Measurements from ENCODE around the gene ALOX5.
"Not testable (repeated sequence)": the region's sequence is repeated elsewhere in the genome, so short reads cannot be mapped to it uniquely, and the experiment has no call there.

The ALOX5 gene

DNA sequence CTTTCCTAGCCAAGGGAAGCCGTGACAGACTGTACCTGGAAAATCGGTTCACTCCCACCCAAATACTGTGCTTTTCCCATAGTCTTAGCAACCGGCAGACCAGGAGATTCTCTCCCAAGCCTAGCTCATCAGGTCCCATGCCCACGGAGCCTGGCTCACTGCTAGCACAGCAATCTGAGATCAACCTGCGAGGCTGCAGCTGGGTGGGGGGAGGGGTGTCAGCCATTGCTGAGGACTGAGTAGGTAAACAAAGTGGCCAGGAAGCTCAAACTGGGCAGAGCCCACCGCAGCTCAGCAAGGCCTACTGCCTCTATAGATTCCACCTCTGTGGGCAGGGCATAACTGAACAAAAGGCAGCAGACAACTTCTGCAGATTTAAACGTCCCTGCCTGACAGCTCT is 15.1 kb upstream of the ALOX5 start:
- not testable (repeated sequence) for H3K27me3 ChIP-seq (ENCODE audit: insufficient read depth, low read length); H3K36me3 ChIP-seq (ENCODE audit: insufficient read depth, low read depth, low read length); H3K4me1 ChIP-seq (ENCODE audit: insufficient read depth, low read length); H3K27ac ChIP-seq (ENCODE audit: low read length); H3K9ac ChIP-seq (ENCODE audit: low read depth, low read length); H3K4me3 ChIP-seq (ENCODE audit: low read length); H3K9me3 ChIP-seq (ENCODE audit: insufficient read depth, low read depth, low read length)

DNA sequence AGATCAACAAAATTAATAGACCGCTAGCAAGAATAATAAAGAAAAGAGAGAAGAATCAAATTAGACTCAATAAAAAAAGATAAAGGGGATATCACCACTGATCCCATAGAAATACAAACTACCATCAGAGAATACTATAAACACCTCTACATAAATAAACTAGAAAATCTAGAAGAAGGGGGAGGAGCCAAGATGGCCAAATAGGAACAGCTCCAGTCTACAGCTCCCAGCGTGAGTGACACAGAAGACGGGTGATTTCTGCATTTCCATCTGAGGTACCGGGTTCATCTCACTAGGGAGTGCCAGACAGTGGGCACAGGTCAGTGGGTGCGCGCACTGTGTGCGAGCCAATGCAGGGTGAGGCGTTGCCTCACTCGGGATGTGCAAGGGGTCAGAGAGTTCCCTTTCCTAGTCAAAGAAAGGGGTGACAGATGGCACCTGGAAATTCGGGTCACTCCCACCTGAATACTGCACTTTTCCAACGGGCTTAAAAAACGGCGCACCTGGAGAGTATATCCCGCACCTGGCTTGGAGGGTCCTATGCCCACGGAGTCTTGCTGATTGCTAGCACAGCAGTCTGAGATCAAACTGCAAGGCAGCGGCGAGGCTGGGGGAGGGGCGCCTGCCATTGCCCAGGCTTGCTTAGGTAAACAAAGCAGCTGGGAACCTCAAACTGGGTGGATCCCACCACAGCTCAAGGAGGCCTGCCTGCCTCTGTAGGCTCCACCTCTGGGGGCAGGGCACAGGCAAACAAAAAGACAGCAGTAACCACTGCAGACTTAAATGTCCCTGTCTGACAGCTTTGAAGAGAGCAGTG is 11.8 kb upstream of the ALOX5 start:
- H3K9me3 ChIP-seq (ENCODE audit: insufficient read depth, low read depth, low read length); H3K4me1 ChIP-seq (ENCODE audit: insufficient read depth, low read length); H3K36me3 ChIP-seq (ENCODE audit: insufficient read depth, low read depth, low read length); H3K27me3 ChIP-seq (ENCODE audit: insufficient read depth, low read length); H3K27ac ChIP-seq (ENCODE audit: low read length); H3K9ac ChIP-seq (ENCODE audit: low read depth, low read length): not testable (repeated sequence)
- peak overlapping the region; percentile 63; the same call in 1 of the 2 replicates for H3K4me3 ChIP-seq (ENCODE audit: low read length)

DNA sequence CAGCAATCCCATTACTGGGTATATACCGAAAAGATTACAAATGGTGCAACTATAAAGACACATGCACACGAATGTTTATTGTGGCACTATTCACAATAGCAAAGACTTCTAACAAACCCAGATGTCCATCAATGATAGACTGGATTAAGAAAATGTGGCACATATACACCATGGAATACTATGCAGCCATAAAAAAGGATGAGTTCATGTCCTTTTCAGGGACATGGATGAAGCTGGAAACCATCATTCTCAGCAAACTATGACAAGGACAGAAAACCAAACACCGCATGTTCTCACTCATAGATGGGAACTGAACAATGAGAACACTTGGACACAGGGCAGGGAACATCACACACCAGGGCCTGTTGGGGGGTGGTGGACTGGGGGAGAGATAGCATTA is 6.4 kb upstream of the ALOX5 start:
- not testable (repeated sequence) for H3K9me3 ChIP-seq (ENCODE audit: insufficient read depth, low read depth, low read length); H3K4me3 ChIP-seq (ENCODE audit: low read length); H3K27ac ChIP-seq (ENCODE audit: low read length); H3K4me1 ChIP-seq (ENCODE audit: insufficient read depth, low read length); H3K36me3 ChIP-seq (ENCODE audit: insufficient read depth, low read depth, low read length); H3K9ac ChIP-seq (ENCODE audit: low read depth, low read length)
- H3K27me3 ChIP-seq (ENCODE audit: insufficient read depth, low read length), result peaks cover 28% of the 10 kb centered on the region

DNA sequence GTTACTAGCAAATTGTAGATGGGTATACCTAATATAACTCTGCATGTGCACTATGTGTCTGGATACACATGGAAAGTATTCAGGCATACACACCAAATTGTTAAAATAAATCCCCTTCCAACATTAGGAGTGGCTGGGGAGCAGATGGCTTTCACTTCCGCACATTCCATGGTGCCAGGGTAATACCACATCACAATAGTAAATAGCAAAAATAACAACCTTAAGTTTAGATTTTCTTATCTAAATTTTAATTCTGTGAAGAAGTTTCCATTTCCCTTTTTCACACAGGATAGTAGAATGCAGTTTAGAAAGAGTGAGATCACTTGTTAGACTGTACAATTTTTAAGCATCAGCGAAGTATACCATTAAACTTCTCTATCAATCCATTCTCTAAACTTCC is 5.8 kb upstream of the ALOX5 start:
- Histone ChIP-seq H3K9me3 (ENCODE audit: insufficient read depth, low read depth, low read length) (no peaks in the 10 kb centered on the region), H3K27me3 (ENCODE audit: insufficient read depth, low read length) (peaks cover 34% of the 10 kb centered on the region), H3K36me3 (ENCODE audit: insufficient read depth, low read depth, low read length) (no peaks in the 10 kb centered on the region), H3K9ac (ENCODE audit: low read depth, low read length) (no peak overlapping the region), H3K27ac (ENCODE audit: low read length) (no peak overlapping the region), H3K4me3 (ENCODE audit: low read length) (no peak overlapping the region), H3K4me1 (ENCODE audit: insufficient read depth, low read length) (no peaks in the 10 kb centered on the region)

DNA sequence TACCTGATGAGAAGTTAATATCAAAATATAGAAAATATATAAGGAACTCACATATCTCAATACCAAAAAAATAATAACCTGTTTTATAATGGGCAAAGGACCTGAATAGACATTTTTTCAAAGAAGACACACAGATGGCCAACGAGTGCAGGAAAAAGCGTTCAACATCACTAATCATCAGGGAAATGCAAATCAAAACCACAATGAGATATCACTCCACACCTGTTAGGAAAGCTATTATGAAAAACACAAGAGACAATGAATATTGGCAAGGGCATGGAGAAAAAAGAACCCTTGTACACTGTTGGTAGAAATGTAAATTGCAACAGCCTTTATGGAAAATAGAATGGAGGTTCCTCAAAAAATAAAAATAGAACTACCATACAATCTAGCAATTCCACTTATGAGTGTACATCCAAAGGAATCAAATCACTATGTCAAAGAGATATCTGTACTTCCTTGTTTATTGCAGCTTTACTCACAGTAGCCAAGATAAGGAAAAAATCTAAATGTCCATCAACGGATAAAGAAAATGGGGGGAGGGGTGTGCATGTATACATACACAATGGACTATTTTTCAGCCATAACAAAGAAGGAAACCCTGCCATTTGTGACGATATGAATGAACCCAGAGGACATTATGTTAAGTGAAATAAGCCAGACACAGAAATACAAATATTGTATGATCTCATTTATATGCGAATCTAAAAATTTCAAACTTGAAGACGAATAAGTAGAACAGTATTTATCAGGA is 3.6 kb upstream of the ALOX5 start:
- Histone ChIP-seq H3K9ac (ENCODE audit: low read depth, low read length) (no peak overlapping the region), H3K9me3 (ENCODE audit: insufficient read depth, low read depth, low read length) (no peaks in the 10 kb centered on the region), H3K27ac (ENCODE audit: low read length) (no peak overlapping the region), H3K27me3 (ENCODE audit: insufficient read depth, low read length) (peaks cover 55% of the 10 kb centered on the region), H3K4me3 (ENCODE audit: low read length) (no peak overlapping the region), H3K36me3 (ENCODE audit: insufficient read depth, low read depth, low read length) (no peaks in the 10 kb centered on the region), H3K4me1 (ENCODE audit: insufficient read depth, low read length) (no peaks in the 10 kb centered on the region)

DNA sequence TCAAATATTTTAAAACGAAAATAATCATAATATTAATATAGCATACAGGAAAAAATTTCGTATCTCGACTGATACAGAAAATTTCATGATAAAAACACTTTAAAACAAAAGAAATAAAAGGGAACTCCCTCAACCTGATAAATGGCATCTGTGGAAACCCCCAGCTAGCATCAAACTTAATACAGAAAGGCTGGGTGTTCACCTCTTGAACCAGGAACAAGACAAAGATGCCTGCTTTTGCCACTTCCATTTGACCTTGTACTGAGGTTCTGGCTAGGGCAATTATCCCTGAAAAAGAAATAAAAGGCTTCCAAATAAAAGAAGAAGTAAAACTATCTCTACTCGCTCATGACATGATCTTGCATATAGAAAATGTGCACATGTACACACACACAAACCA is 2.5 kb upstream of the ALOX5 start:
- H3K9me3 ChIP-seq (ENCODE audit: insufficient read depth, low read depth, low read length), result no peaks in the 10 kb centered on the region
- H3K27me3 ChIP-seq (ENCODE audit: insufficient read depth, low read length), result peaks cover 61% of the 10 kb centered on the region
- no peaks in the 10 kb centered on the region for H3K36me3 ChIP-seq (ENCODE audit: insufficient read depth, low read depth, low read length)
- H3K4me3 ChIP-seq (ENCODE audit: low read length), result no peak overlapping the region
- no peak overlapping the region for H3K9ac ChIP-seq (ENCODE audit: low read depth, low read length)
- H3K4me1 ChIP-seq (ENCODE audit: insufficient read depth, low read length), result 0 out of 2 replicates have a peak, but pooled peaks cover 2% of the 10 kb centered on the region
- no peak overlapping the region for H3K27ac ChIP-seq (ENCODE audit: low read length)

DNA sequence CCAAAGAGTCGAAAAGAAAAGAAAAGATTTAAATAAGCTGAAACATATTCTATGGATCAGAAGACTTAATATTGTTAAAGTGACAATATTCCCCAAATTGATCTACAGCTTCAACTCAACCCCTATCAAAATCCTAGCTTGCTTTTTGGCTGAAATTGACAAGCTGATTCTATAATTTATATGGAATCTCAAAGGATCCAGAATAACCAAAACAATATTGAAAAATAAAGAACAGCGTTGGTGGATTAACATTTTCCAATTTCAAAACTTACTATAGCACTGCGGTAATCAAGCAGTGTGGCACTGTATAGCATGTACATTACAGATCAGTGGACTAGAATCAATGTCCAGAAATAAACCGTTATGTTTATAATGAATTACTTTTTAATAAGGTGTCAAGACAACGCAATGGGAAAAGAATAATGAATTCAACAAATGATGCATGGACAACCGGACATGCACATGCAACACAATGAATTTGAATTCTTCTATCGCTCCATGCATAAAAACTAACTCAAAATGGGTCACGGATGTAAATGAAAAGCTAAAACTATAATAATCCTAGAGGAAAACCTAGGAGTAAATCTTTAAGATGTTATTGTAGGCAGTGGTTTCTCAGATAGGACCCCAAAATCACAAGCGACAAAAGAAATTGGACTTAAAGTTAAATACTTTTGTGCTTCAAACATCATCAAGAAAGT is 1.6 kb upstream of the ALOX5 start:
- Histone ChIP-seq H3K9me3 (ENCODE audit: insufficient read depth, low read depth, low read length) (no peaks in the 10 kb centered on the region), H3K4me3 (ENCODE audit: low read length) (no peak overlapping the region), H3K9ac (ENCODE audit: low read depth, low read length) (no peak overlapping the region), H3K36me3 (ENCODE audit: insufficient read depth, low read depth, low read length) (no peaks in the 10 kb centered on the region), H3K27me3 (ENCODE audit: insufficient read depth, low read length) (peaks cover 65% of the 10 kb centered on the region), H3K27ac (ENCODE audit: low read length) (no peak overlapping the region), H3K4me1 (ENCODE audit: insufficient read depth, low read length) (0 out of 2 replicates have a peak, but pooled peaks cover 3% of the 10 kb centered on the region)

DNA sequence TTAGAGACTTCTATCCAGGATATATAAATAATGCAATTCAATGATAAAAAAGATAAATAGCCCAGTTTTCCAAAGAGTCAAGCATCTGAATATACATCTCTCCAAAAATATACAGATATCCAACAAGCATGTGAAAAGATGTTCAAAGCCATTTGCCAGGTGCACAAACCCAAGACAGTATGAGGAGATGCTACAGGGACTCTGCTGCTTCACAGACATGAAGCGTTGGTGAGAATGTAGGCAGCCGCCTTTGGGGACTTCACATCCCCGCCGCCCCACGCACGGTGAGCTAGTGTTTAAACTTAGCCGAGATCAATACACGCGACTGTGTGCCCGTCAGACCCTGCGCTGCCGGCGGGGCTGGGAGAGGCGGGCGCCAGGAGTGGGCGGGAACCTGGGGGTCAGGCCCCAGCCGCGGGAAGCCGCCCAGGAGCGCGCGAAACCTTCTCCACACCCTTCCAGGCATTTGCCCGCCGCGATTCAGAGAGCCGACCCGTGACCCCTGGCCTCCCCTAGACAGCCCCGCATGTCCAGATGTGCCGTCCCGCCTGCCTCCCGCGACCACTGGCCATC is 927 bp upstream of the ALOX5 start:
- H3K4me1 ChIP-seq (ENCODE audit: insufficient read depth, low read length), result 0 out of 2 replicates have a peak, but pooled peaks cover 3% of the 10 kb centered on the region
- H3K27me3 ChIP-seq (ENCODE audit: insufficient read depth, low read length), result peaks cover 69% of the 10 kb centered on the region
- H3K27ac ChIP-seq (ENCODE audit: low read length), result no peak overlapping the region

DNA sequence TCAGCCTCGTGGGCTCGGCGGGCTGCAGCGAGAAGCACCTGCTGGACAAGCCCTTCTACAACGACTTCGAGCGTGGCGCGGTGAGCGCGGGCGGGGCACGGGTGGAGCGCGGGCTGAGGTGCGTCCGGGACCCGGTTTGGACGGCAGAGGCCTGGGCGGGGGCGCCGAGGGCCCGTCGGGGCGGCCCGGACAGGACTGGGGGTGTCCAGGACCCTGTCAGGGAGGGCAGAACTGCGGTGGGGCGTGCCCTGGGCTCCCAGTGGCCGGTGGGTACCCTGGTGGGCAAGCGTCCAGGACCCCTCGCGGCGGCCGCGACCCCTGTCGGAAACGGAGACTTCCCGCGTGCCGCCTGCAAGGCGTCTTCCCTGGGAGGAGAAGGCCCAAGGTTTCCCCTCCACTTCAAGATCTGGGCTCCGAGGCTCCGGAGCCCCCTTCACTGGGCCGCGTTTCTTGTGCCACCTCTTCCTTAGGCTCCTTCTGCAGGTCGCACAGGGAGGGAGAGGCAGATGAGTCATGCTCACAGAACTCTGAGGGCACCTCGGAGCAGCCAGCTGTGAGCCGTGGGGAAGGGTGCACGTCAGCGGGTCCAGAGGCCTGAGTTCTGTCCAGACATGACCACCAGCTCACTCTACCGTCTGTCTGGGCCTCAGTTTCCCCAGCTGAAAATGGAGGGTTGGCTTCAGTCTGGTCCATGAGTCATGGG is 485 bp downstream of the ALOX5 start:
- Histone ChIP-seq H3K4me1 (ENCODE audit: insufficient read depth, low read length) (0 out of 2 replicates have a peak, but pooled peaks cover 3% of the 10 kb centered on the region), H3K4me3 (ENCODE audit: low read length) (peak overlapping the region; percentile 50; the same call in 1 of the 2 replicates), H3K27ac (ENCODE audit: low read length) (no peak overlapping the region), H3K36me3 (ENCODE audit: insufficient read depth, low read depth, low read length) (no peaks in the 10 kb centered on the region), H3K9me3 (ENCODE audit: insufficient read depth, low read depth, low read length) (no peaks in the 10 kb centered on the region), H3K27me3 (ENCODE audit: insufficient read depth, low read length) (peaks cover 69% of the 10 kb centered on the region), H3K9ac (ENCODE audit: low read depth, low read length) (no peak overlapping the region)

More for the DNA sequence above, 927 bp upstream of the ALOX5 start:
- Histone ChIP-seq H3K36me3 (ENCODE audit: insufficient read depth, low read depth, low read length) (no peaks in the 10 kb centered on the region), H3K9me3 (ENCODE audit: insufficient read depth, low read depth, low read length) (no peaks in the 10 kb centered on the region), H3K4me3 (ENCODE audit: low read length) (peak overlapping the region; percentile 70), H3K9ac (ENCODE audit: low read depth, low read length) (peak overlapping the region; percentile 16; the same call in 1 of the 2 replicates)

DNA sequence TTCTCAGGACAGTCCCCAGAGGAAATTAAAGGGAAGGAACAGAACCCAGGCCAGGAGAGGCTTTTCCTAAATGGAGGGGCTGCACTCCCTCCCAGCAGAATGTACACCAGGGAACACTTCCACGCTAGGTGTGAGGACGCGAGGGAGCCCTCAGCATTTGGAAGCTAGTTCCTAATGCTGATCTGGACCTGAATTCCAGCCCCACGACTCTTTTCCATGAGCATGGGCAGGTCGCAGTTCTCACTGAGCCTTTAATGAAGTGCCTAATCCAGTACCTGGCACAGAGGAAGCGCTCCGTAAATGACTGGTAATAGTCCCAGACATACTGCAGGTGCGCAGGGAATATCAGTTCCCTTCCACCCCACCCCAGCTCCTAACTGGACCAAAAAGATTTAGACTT is 1.1 kb downstream of the ALOX5 start:
- Histone ChIP-seq H3K9ac (ENCODE audit: low read depth, low read length) (no peak overlapping the region), H3K4me3 (ENCODE audit: low read length) (no peak overlapping the region), H3K27me3 (ENCODE audit: insufficient read depth, low read length) (peaks cover 66% of the 10 kb centered on the region), H3K9me3 (ENCODE audit: insufficient read depth, low read depth, low read length) (no peaks in the 10 kb centered on the region), H3K4me1 (ENCODE audit: insufficient read depth, low read length) (0 out of 2 replicates have a peak, but pooled peaks cover 3% of the 10 kb centered on the region), H3K27ac (ENCODE audit: low read length) (no peak overlapping the region), H3K36me3 (ENCODE audit: insufficient read depth, low read depth, low read length) (no peaks in the 10 kb centered on the region)

DNA sequence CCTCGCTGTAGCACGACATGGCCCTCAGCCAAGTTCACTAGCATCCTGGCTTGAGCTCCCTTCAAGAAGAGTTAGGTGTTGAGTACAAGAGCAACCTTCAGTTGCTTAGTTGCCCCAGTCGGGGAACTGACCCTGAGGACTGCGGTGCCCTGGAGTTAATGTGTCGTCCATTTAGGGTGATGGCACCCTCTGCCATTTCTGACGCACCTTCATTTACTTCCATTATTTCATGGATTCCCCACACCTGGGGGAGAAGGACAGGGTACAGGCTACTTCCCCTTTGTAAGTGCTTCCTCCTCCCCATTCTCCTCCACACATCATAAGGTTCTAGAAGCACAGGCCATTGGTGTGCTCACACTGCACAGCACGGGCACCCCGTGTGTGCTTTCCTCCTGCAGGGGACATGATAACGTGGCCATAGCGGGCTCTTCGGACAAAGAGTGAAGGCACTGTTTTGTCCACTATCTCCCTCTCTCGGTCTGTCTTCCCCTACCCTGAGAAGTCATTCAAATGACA is 1.8 kb downstream of the ALOX5 start:
- Histone ChIP-seq H3K9ac (ENCODE audit: low read depth, low read length) (no peak overlapping the region), H3K4me1 (ENCODE audit: insufficient read depth, low read length) (0 out of 2 replicates have a peak, but pooled peaks cover 3% of the 10 kb centered on the region), H3K27ac (ENCODE audit: low read length) (no peak overlapping the region), H3K27me3 (ENCODE audit: insufficient read depth, low read length) (peaks cover 59% of the 10 kb centered on the region), H3K9me3 (ENCODE audit: insufficient read depth, low read depth, low read length) (no peaks in the 10 kb centered on the region), H3K36me3 (ENCODE audit: insufficient read depth, low read depth, low read length) (no peaks in the 10 kb centered on the region), H3K4me3 (ENCODE audit: low read length) (no peak overlapping the region)

Measured in iPS-20b (cell line).